ENCODE measurements around the gene PRRC2B.

The PRRC2B gene

DNA sequence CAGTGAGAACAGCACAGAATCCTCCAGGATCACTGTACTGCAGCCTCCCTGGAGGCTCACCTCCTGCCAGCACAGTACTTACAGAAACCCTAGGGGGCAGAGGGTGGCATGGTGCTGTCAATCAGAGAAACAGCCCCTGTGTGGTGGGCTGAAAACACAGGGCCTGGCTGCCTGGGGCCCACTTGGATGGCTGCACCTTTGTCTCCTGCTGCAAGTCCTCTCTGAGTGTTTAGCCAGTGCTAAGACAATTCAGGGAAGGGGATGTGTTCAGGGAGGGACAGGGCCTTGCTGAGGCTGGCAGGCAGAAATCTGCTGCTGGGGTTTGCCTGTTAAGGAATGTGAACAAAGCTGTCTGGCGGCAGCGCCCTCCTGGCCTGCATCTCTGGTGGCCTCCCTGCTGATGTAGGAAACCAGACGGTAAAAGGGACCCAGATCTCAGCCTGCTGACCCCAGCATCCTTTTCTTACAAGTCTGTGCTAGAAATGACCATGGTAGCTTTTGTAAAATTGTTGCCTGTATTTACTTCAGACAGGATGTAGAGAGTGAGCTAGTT, 39.5 kb downstream of the PRRC2B start:
- no peak for DNase-seq (ENCODE audit: extremely low read depth, low read depth)
- TF ChIP-seq, protein P1, sequence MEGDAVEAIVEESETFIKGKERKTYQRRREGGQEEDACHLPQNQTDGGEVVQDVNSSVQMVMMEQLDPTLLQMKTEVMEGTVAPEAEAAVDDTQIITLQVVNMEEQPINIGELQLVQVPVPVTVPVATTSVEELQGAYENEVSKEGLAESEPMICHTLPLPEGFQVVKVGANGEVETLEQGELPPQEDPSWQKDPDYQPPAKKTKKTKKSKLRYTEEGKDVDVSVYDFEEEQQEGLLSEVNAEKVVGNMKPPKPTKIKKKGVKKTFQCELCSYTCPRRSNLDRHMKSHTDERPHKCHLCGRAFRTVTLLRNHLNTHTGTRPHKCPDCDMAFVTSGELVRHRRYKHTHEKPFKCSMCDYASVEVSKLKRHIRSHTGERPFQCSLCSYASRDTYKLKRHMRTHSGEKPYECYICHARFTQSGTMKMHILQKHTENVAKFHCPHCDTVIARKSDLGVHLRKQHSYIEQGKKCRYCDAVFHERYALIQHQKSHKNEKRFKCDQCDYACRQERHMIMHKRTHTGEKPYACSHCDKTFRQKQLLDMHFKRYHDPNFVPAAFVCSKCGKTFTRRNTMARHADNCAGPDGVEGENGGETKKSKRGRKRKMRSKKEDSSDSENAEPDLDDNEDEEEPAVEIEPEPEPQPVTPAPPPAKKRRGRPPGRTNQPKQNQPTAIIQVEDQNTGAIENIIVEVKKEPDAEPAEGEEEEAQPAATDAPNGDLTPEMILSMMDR (IDR thresholded peaks at IDR 0.05; ENCODE audit: low read depth, low read length), result no peak

DNA sequence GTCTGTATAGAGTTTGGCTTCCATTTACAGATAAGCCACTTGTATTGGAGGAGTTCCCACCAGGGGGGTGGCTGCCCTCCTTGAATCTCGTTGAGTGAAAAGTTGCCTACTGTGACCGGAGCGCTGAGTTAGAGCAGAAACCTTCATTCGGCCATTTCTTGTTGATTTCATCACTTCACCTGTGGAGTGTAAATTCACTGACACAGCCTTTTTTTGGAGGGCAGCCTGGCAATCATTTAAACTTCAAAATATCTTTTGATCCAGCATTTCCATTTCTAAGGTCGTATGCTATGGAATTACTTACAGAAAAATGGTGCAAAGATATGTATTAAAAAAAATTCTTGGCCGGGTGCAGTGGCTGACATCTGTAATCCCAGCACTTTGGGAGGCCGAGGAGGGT, 40.8 kb downstream of the PRRC2B start:
- TF ChIP-seq, protein P1 (IDR thresholded peaks at IDR 0.05; ENCODE audit: low read depth, low read length), result no peak
- no peak for DNase-seq (ENCODE audit: extremely low read depth, low read depth)

DNA sequence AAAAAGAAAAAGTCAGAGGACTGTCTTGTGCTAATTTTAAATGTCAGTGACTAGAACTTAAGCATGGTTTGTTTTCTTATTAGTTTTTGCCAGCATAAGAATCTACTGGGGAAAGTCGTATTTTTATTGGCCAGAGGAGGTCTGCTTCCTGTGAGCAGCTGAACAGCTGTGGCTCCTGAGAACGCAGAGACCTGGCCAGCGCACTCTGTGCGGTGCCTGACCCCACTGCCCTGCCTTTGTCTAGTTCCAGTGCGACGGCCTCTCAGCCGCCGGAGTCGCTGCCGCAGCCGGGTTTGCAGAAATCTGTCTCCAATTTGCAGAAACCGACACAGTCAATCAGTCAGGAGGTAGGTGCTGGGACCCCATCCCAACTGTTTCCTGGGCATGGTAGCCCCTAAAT, 42.5 kb downstream of the PRRC2B start:
- DNase-seq (ENCODE audit: extremely low read depth, low read depth), result no peak
- TF ChIP-seq, protein P1 (IDR thresholded peaks at IDR 0.05; ENCODE audit: low read depth, low read length), result no peak

DNA sequence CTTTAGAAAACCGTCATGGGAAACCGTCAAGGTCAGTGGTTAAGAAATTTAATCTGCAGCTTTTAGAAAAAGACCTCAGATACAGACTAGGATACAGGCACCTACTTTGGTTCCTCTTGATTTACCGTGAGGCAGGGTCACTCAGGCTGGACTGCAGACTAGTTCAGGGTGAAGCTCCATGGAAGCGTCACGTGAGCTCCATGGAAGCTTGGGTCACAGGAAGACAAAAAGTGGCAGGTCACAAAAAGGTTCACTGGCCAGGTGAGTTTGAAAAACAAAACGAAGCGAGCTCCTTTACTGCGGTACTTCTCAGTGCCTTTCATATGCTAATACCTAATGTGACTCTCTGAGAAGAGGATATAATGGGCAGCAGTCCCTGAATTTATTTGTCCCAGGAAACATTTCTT, 43.0 kb downstream of the PRRC2B start:
- TF ChIP-seq, protein P1 (IDR thresholded peaks at IDR 0.05; ENCODE audit: low read depth, low read length), result no peak
- no peak for DNase-seq (ENCODE audit: extremely low read depth, low read depth)

DNA sequence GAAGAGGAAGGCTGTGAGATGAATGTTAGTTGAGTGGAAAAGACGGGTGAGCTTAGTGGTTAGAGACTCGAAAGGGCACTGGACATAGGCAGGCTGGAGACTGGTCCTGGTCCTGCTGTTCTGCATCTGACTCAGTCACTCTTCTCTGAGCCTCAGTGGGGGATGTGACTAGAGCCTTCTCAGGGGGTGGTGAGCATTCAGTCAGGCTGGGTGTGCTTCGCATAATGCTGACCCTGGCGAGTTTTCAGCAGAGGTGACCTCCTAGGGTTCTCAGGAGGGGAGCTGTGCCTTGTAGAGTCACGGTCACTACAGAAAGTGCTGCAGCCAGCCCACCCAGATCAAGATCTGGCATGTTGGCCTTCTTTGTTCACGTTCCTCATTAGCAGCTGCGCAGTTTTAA, 44.3 kb downstream of the PRRC2B start:
- no peak for DNase-seq (ENCODE audit: extremely low read depth, low read depth)
- TF ChIP-seq, protein P1 (IDR thresholded peaks at IDR 0.05; ENCODE audit: low read depth, low read length), result no peak

DNA sequence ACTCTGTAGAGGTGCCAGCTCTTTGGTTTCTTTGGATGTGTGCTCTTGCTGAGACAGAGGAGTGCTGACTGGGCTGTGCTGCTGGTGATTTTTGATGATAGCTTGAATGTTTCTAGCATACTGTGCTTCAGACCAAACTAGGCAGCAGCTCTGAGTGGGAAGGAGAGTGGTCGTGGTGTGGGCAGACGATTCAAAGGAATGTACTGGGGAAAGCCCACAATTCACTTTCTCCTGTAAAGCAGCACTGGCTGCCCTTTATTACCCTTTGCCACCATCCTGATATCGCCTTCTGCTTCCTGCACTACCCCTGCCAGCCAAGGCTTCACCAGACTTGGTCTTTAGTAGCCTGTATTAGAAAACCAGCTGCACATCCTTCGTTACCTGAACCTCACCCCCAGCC, 45.3 kb downstream of the PRRC2B start:
- TF ChIP-seq, protein P1 (IDR thresholded peaks at IDR 0.05; ENCODE audit: low read depth, low read length), result no peak

DNA sequence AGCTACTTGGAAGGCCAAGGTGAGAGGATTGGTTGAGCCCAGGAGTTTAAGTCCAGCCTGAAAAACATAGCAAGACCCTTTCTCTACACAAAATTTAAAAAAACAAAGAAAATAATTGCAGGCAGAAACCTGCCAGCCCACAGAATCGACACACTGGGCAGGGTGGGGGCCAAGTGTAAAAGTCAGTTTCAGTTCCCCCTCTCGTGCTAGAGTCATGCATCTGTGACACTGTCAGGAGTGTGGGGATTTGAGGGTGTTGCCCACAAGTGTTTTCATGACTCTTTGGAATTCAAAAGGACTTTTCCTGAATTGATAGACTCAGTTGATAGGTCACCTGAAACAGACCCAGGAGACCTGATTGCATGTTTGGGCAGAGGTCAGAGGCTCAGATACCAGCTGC, 47.6 kb downstream of the PRRC2B start:
- TF ChIP-seq, protein P1 (IDR thresholded peaks at IDR 0.05; ENCODE audit: low read depth, low read length), result no peak
- no peak for DNase-seq (ENCODE audit: extremely low read depth, low read depth)

More for the DNA sequence above, 45.3 kb downstream of the PRRC2B start:
- DNase-seq (ENCODE audit: extremely low read depth, low read depth), result no peak
